GM23248 (cell line): ENCODE data around the gene GRPEL2. TPM values are rescaled to one million over a fixed set of nuclear protein-coding genes. Genes with fewer than 3 reads are reported as not detected.
A peak's percentile ranks its signal among the peaks of the same experiment; 100 is the strongest.

Source experiments
- DNase-seq: peaks from one replicate; pipeline ENCODE4 v3.0.0-alpha.2; 2015
- H2AFZ ChIP-seq: fragments of 200-600 bp; sonication (generic); 2 replicates; pipeline ENCODE4 v1.6.1; 2016; ENCODE audit warnings: antibody characterized with exemption
- H3F3A ChIP-seq: fragments of 200-600 bp; sonication (generic); 2 replicates; pipeline ENCODE4 v1.6.1; 2016; ENCODE audit warnings: mild to moderate bottlenecking, antibody characterized with exemption, mixed run types; ENCODE audit not compliant: insufficient read depth
- H3K27ac ChIP-seq: fragments of 200-600 bp; sonication (generic); 2 replicates; pipeline ENCODE4 v1.5.1; 2016; ENCODE audit warnings: mild to moderate bottlenecking
- H3K27me3 ChIP-seq: fragments of 200-600 bp; sonication (generic); replicated peaks from 2 replicates; pipeline ENCODE4 v1.6.1; 2016; ENCODE audit warnings: mild to moderate bottlenecking; ENCODE audit not compliant: insufficient read depth
- H3K36me3 ChIP-seq: fragments of 200-600 bp; sonication (generic); 2 replicates; pipeline ENCODE4 v1.6.1; 2016; ENCODE audit warnings: low read depth, mild to moderate bottlenecking
- H3K4me1 ChIP-seq: fragments of 200-600 bp; sonication (generic); 2 replicates; pipeline ENCODE4 v1.6.1; 2016; ENCODE audit warnings: mild to moderate bottlenecking; ENCODE audit not compliant: insufficient read depth
- H3K4me2 ChIP-seq: fragments of 200-600 bp; sonication (generic); one replicate; pipeline ENCODE4 v1.6.1; 2016; ENCODE audit warnings: mild to moderate bottlenecking; ENCODE audit not compliant: unreplicated experiment
- H3K4me3 ChIP-seq: fragments of 200-600 bp; sonication (generic); 2 replicates; pipeline ENCODE4 v1.5.1; 2016; ENCODE audit warnings: mild to moderate bottlenecking
- H3K79me2 ChIP-seq: fragments of 200-600 bp; sonication (generic); 2 replicates; pipeline ENCODE4 v1.6.1; 2016; ENCODE audit warnings: mild to moderate bottlenecking; ENCODE audit not compliant: insufficient read depth
- H3K9ac ChIP-seq: fragments of 200-600 bp; sonication (generic); 2 replicates; pipeline ENCODE4 v1.6.1; 2016; ENCODE audit warnings: mild to moderate bottlenecking
- H3K9me2 ChIP-seq: fragments of 200-600 bp; sonication (generic); 2 replicates; pipeline ENCODE4 v1.6.1; 2016; ENCODE audit warnings: mixed run types, mild to moderate bottlenecking, moderate library complexity; ENCODE audit not compliant: insufficient read depth
- H3K9me3 ChIP-seq: fragments of 200-600 bp; sonication (generic); one replicate; pipeline ENCODE4 v1.6.1; 2017; ENCODE audit warnings: low read depth
- H4K20me1 ChIP-seq: fragments of 200-600 bp; sonication (generic); 2 replicates; pipeline ENCODE4 v1.6.0; 2016; ENCODE audit not compliant: insufficient read depth
- EZH2 ChIP-seq: fragments of 200-600 bp; sonication (generic); IDR thresholded peaks from 2 replicates; pipeline ENCODE4 v1.6.1; 2018; ENCODE audit warnings: antibody characterized with exemption, mild to moderate bottlenecking; ENCODE audit not compliant: insufficient read depth, poor library complexity, severe bottlenecking
- EZH2phosphoT487 ChIP-seq: fragments of 200-600 bp; sonication (generic); IDR thresholded peaks from 2 replicates; pipeline ENCODE4 v1.6.1; 2018; ENCODE audit warnings: antibody characterized with exemption, moderate library complexity, mild to moderate bottlenecking, low read depth; ENCODE audit not compliant: insufficient read depth
- WGBS, 2 experiments: methylation state at CpG; one replicate each; pipeline ENCODE4 v1.1.6; 2015 to 2017; ENCODE audit warnings: low lambda C conversion rate in 2 of 2, low coverage in 1 of 2; ENCODE audit errors: missing lambda C conversion rate in 2 of 2; 5-methylcytosine and 5-hydroxymethylcytosine counted together
- in situ Hi-C: fragments of 300-500 bp; cut with MboI; formaldehyde crosslinking; loops from 2 replicates; pipeline ENCODE4 v1.15.0; 2020
- polyA plus RNA-seq: library from polyadenylated mRNA; unstranded; fragments of >200 nt; fragmentation: Nextera tagmentation; extraction: Ambion mirVana; gene quantifications from 2 replicates; pipeline ENCODE4 v1.2.1, GENCODE V29; 2016
- total RNA-seq: library from RNA; depleted of rRNA; stranded (reverse); fragments of >200 nt; shearing (Covaris generic); gene quantifications from 2 replicates; pipeline ENCODE4 v1.2.3, GENCODE V29; 2014

GRPEL2 gene
- total and polyA plus RNA-seq, 2 experiments from 2014 or later: 19.5 to 27.0 TPM

DNA sequence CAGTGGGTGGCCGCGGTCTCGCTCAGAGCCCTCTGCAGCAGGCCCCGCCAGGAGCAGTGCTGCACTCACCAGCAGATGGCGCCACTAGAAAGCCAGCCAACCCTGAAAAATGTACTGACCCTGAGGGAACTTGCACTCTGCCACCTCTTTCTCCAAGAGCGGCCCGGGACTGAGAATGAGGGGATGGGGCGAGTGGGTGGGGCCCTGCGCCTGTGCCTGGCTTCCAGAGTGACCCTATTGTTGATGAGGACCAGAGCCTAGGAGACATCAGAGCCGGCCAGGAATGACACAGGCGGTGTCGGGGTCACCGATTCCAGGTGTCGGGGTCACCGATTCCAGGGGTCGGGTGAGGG lies 36.7 kb downstream of the GRPEL2 start:
- H3K36me3 ChIP-seq: no peaks in the 10 kb centered on the region
- in situ Hi-C loops: loop anchor here (5.0 kb wide), 1 partner anchor 50 kb away; no protein-coding TSS in a partner anchor
- H3K4me3 ChIP-seq: no peak overlapping the region
- no peak overlapping the region for H3K9ac ChIP-seq
- 18 to 26% methylated on average over 13 to 16 of the region's 16 CpGs for WGBS, 2 experiments
- no peaks in the 10 kb centered on the region for H3K4me1 ChIP-seq
- H3K4me2 ChIP-seq: no peak overlapping the region
- H3K27me3 ChIP-seq: no peaks in the 10 kb centered on the region; the same call in 1 of the 2 replicates
- H3K9me2 ChIP-seq: no peaks in the 10 kb centered on the region
- H3K79me2 ChIP-seq: no peaks in the 10 kb centered on the region
- DNase-seq: peak; percentile 75
- no peaks in the 10 kb centered on the region for H3F3A ChIP-seq
- H3K9me3 ChIP-seq: no peaks in the 10 kb centered on the region
- H3K27ac ChIP-seq: no peak overlapping the region
- H2AFZ ChIP-seq: peak overlapping the region; percentile 43; the same call in 1 of the 2 replicates
- H4K20me1 ChIP-seq: no peaks in the 10 kb centered on the region
- TF ChIP-seq EZH2 (no peak), EZH2phosphoT487 (no peak)

DNA sequence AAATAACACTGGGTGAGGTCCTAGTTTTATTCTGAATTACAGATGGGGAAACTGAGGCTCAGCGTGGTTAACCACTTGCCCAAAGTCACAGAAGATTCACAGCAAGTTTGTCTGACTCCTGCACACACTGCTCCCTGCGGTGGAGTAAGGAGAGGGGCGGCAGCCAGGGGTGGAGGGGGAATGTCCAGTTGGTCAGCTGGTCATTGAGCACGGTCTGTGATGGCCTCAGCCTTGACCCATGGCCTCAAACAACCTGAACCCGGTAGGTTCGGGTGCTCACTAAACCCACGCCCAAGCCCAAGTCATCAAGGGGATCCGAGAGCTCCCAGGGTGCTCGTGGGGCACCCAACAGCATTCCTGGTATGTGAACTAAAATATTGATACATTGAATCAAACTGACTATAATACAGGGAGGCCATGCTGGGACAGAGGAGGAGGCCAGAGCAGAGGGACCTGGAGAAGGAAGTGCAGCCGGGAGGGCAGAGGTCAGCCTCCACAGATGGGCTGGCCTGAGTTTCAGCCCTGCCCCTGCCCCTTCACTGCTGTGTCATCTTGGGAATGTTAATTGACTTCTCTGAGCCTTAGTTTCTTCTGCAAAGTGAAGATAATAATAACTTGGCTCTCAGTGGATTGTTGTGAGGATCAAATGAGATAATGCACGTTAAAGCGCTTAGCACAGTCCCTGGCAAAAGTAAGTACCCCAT lies 37.4 kb downstream of the GRPEL2 start:
- Histone ChIP-seq H3K9ac (no peak overlapping the region), H3K36me3 (no peaks in the 10 kb centered on the region), H3K79me2 (no peaks in the 10 kb centered on the region), H2AFZ (no peak overlapping the region), H3K9me3 (no peaks in the 10 kb centered on the region), H4K20me1 (no peaks in the 10 kb centered on the region), H3K27me3 (no peaks in the 10 kb centered on the region; the same call in 1 of the 2 replicates), H3K4me3 (no peak overlapping the region), H3K4me1 (0 out of 2 replicates have a peak, but pooled peaks cover under 1% of the 10 kb centered on the region), H3F3A (no peaks in the 10 kb centered on the region), H3K4me2 (no peak overlapping the region), H3K27ac (no peak overlapping the region), H3K9me2 (no peaks in the 10 kb centered on the region)
- WGBS, 2 experiments: 82 to 83% methylated on average over 12 of the region's 12 CpGs
- TF ChIP-seq EZH2 (no peak), EZH2phosphoT487 (no peak)
- DNase-seq: no peak
- in situ Hi-C loops: loop anchor here (5.0 kb wide), 1 partner anchor 50 kb away; no protein-coding TSS in a partner anchor

DNA sequence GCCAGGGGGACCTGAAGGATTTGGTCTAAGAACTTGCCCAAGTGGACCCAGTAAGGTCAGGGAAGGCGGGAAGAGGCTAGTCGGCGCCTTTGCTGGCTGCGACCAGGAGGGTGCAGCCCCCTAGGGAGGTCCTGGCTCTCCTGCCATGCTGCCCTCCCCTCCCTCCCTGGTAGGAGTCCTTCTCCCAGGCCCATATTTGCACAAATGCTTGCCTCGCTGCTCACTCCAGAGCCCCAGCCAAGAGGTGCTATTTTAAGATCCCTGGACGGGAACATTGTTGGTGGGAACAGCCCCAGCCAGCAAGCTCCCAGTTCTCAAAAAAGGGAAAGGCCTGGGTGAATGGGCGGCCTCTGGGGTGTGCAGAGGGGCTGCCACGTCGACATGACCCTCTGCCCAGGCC lies 38.1 kb downstream of the GRPEL2 start:
- TF ChIP-seq EZH2phosphoT487: no peak
- TF ChIP-seq EZH2: no peak
- Histone ChIP-seq H3K27ac (no peak overlapping the region), H3K9me2 (no peaks in the 10 kb centered on the region), H3K9ac (no peak overlapping the region), H3K27me3 (no peaks in the 10 kb centered on the region; the same call in 1 of the 2 replicates), H3K36me3 (no peaks in the 10 kb centered on the region), H3K4me2 (no peak overlapping the region), H3F3A (no peaks in the 10 kb centered on the region), H2AFZ (no peak overlapping the region), H3K4me1 (0 out of 2 replicates have a peak, but pooled peaks cover 3% of the 10 kb centered on the region), H3K79me2 (no peaks in the 10 kb centered on the region), H3K4me3 (no peak overlapping the region), H4K20me1 (no peaks in the 10 kb centered on the region), H3K9me3 (no peaks in the 10 kb centered on the region)
- DNase-seq: no peak
- in situ Hi-C loops: loop anchor here (5.0 kb wide), 1 partner anchor 49 kb away; no protein-coding TSS in a partner anchor
- WGBS, 2 experiments: 64 to 68% methylated on average over 9 of the region's 9 CpGs

DNA sequence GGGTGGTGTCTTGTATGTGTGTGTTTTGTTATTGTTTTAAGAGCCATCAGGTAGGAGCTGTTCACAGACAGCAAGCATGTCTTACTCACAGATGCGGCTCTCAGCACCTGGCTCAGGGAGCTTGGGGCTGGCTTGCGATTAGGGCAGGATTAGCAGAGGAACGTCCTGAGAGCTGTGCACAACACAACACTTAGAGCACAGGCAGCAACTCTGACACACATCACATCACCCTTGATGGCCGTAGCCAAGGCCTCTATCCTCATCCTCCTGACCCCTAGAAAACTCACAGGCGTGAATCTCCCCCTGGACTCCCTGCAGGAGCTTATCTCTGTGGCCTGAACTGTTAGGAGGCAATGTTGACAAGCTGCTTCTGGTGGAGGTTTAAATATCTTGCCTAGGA lies 40.9 kb downstream of the GRPEL2 start:
- H3F3A ChIP-seq: no peaks in the 10 kb centered on the region
- H3K27ac ChIP-seq: no peak overlapping the region
- no peak overlapping the region for H3K9ac ChIP-seq
- H2AFZ ChIP-seq: no peak overlapping the region
- H3K4me2 ChIP-seq: no peak overlapping the region
- no peaks in the 10 kb centered on the region for H3K36me3 ChIP-seq
- WGBS, 2 experiments: 87 to 100% methylated on average over 5 of the region's 5 CpGs
- H3K9me2 ChIP-seq: no peaks in the 10 kb centered on the region
- no peak for TF ChIP-seq EZH2
- no peak for TF ChIP-seq EZH2phosphoT487
- H4K20me1 ChIP-seq: no peaks in the 10 kb centered on the region
- DNase-seq: no peak
- H3K27me3 ChIP-seq: no peaks in the 10 kb centered on the region
- H3K9me3 ChIP-seq: no peaks in the 10 kb centered on the region
- 0 out of 2 replicates have a peak, but pooled peaks cover 3% of the 10 kb centered on the region for H3K4me1 ChIP-seq
- in situ Hi-C loops: no loop called here
- H3K4me3 ChIP-seq: no peak overlapping the region
- no peaks in the 10 kb centered on the region for H3K79me2 ChIP-seq
